ENCODE measurements around the gene TMEM184B. TPM values are rescaled to one million over a fixed set of nuclear protein-coding genes. Genes with fewer than 3 reads are reported as not detected.

TMEM184B gene
- total and polyA plus RNA-seq, 2 donors from 2014 or later: 22.9 to 54.1 TPM

- no peak overlapping the region for H3K9ac ChIP-seq (ENCODE audit: low read length in 3 of 3)
- intact Hi-C loops (cut with DNase I): no loop called here
- no peak overlapping the region for H3K27ac ChIP-seq (ENCODE audit: low read depth in 2 of 2, low read length in 2 of 2)
- H3K4me1 ChIP-seq (ENCODE audit: control insufficient read depth in 2 of 3, insufficient read depth in 2 of 3, low read depth in 1 of 3, low read length in 3 of 3): peaks cover 0 to 8% (median 7%) of the 10 kb centered on the region in 3 donors
- peak; percentile 7 for TF ChIP-seq CTCF (IDR thresholded peaks at IDR 0.05; ENCODE audit: borderline replicate concordance, extremely low read depth, insufficient read depth)
- DNase-seq (peak in 3 of 5 donors; percentile 41 to 62 (median 51)), FAIRE-seq (no peak)
- no peaks in the 10 kb centered on the region for H3K9me3 ChIP-seq (ENCODE audit: control insufficient read depth in 2 of 3, insufficient read depth in 1 of 3, low read length in 3 of 3)
- H3K36me3 ChIP-seq (ENCODE audit: control insufficient read depth in 2 of 3, insufficient read depth in 3 of 3, low read length in 3 of 3): peaks cover 0 to 8% (median 3%) of the 10 kb centered on the region in 3 donors
- no peaks in the 10 kb centered on the region for H3K27me3 ChIP-seq (ENCODE audit: control insufficient read depth, insufficient read depth, low read length)
- no peak overlapping the region for H3K4me3 ChIP-seq (ENCODE audit: low read length in 3 of 3)
These were observed 49.4 kb downstream of the TMEM184B start for GRCh38 chr22:38223289-38223960.

- H3K4me1 ChIP-seq (ENCODE audit: control insufficient read depth in 2 of 3, insufficient read depth in 2 of 3, low read depth in 1 of 3, low read length in 3 of 3): peaks cover 0 to 15% (median 12%) of the 10 kb centered on the region in 3 donors
- FAIRE-seq (no peak), DNase-seq (no peak)
- no peaks in the 10 kb centered on the region for H3K9me3 ChIP-seq (ENCODE audit: control insufficient read depth in 2 of 3, insufficient read depth in 1 of 3, low read length in 3 of 3)
- H3K27me3 ChIP-seq (ENCODE audit: control insufficient read depth, insufficient read depth, low read length): no peaks in the 10 kb centered on the region
- peaks cover 0 to 8% (median 3%) of the 10 kb centered on the region in 3 donors for H3K36me3 ChIP-seq (ENCODE audit: control insufficient read depth in 2 of 3, insufficient read depth in 3 of 3, low read length in 3 of 3)
- no peak for TF ChIP-seq CTCF (IDR thresholded peaks at IDR 0.05; ENCODE audit: borderline replicate concordance, extremely low read depth, insufficient read depth)
- intact Hi-C loops (cut with DNase I): no loop called here
- H3K27ac ChIP-seq (ENCODE audit: low read depth in 2 of 2, low read length in 2 of 2): no peak overlapping the region
- no peak overlapping the region for H3K4me3 ChIP-seq (ENCODE audit: low read length in 3 of 3)
- H3K9ac ChIP-seq (ENCODE audit: low read length in 3 of 3): no peak overlapping the region
These were observed 50.1 kb downstream of the TMEM184B start for GRCh38 chr22:38222797-38223119.

- Histone ChIP-seq H3K4me3 (ENCODE audit: low read length in 3 of 3) (no peak overlapping the region), H3K4me1 (ENCODE audit: control insufficient read depth in 2 of 3, insufficient read depth in 2 of 3, low read depth in 1 of 3, low read length in 3 of 3) (peaks cover 0 to 15% (median 12%) of the 10 kb centered on the region in 3 donors), H3K9me3 (ENCODE audit: control insufficient read depth in 2 of 3, insufficient read depth in 1 of 3, low read length in 3 of 3) (no peaks in the 10 kb centered on the region), H3K9ac (ENCODE audit: low read length in 3 of 3) (no peak overlapping the region), H3K27ac (ENCODE audit: low read depth in 2 of 2, low read length in 2 of 2) (no peak overlapping the region), H3K27me3 (ENCODE audit: control insufficient read depth, insufficient read depth, low read length) (no peaks in the 10 kb centered on the region), H3K36me3 (ENCODE audit: control insufficient read depth in 2 of 3, insufficient read depth in 3 of 3, low read length in 3 of 3) (peaks cover 0 to 8% (median 3%) of the 10 kb centered on the region in 3 donors)
- no peak for TF ChIP-seq CTCF (IDR thresholded peaks at IDR 0.05; ENCODE audit: borderline replicate concordance, extremely low read depth, insufficient read depth)
- FAIRE-seq (no peak), DNase-seq (no peak)
- intact Hi-C loops (cut with DNase I): no loop called here
These were observed 50.7 kb downstream of the TMEM184B start for GRCh38 chr22:38221908-38222796.
